ENCODE data around the gene OR9I1. TPM values are rescaled to one million over a fixed set of nuclear protein-coding genes. Genes with fewer than 3 reads are reported as not detected.

OR9I1 gene
- total RNA-seq, 1 experiment from 2014 or later, result not detected

GRCh38 chr11:58097437-58097836, 27.9 kb downstream of the OR9I1 start (continued):
- TF ChIP-seq TEAD1 (CRISPR knock-in tag; IDR thresholded peaks at IDR 0.05), result no peak

DNA sequence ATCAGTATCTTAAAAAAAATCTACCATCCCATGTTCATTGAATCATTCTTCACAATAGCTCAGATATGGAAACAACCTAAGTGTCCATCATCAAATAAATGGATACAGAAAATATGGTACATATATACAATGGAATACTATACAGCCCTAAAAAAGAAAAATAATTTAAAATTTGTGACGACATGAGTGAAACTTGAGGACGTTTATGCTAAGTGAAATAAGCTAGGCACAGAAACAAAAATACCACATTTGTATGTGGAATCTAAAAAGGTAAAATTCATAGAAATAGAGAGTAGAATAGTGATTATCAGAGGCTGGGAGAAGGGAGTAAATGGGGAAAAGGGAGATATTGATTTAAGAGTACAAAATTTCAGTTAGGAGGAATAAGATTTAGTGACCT, 38.8 kb downstream of the OR9I1 start:
- TF ChIP-seq SOX15 (CRISPR knock-in tag; IDR thresholded peaks at IDR 0.05) (no peak), NFYB (CRISPR knock-in tag; conservative IDR thresholded peaks at IDR 0.05; ENCODE audit: low read depth) (no peak), CREB1 (CRISPR knock-in tag; IDR thresholded peaks at IDR 0.05) (no peak), CDX4 (CRISPR knock-in tag; IDR thresholded peaks at IDR 0.05; ENCODE audit: borderline replicate concordance) (no peak), ZNF425 (CRISPR knock-in tag; conservative IDR thresholded peaks at IDR 0.05) (no peak), SP1 (CRISPR knock-in tag; conservative IDR thresholded peaks at IDR 0.05) (no peak), CBFB (CRISPR knock-in tag; IDR thresholded peaks at IDR 0.05; ENCODE audit: low read depth) (no peak), NR3C1 (CRISPR knock-in tag; conservative IDR thresholded peaks at IDR 0.05; ENCODE audit: low read depth) (no peak), FOXK1 (CRISPR knock-in tag; IDR thresholded peaks at IDR 0.05) (no peak), MLX (CRISPR knock-in tag; IDR thresholded peaks at IDR 0.05) (no peak), JUN (CRISPR knock-in tag; IDR thresholded peaks at IDR 0.05) (no peak), GABPB1 (CRISPR knock-in tag; IDR thresholded peaks at IDR 0.05) (no peak), HMGA2 (CRISPR knock-in tag; IDR thresholded peaks at IDR 0.05) (no peak), JAZF1 (CRISPR knock-in tag; IDR thresholded peaks at IDR 0.05) (no peak)
- TF ChIP-seq, protein P1, sequence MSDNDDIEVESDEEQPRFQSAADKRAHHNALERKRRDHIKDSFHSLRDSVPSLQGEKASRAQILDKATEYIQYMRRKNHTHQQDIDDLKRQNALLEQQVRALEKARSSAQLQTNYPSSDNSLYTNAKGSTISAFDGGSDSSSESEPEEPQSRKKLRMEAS (CRISPR knock-in tag; IDR thresholded peaks at IDR 0.05), result no peak
- TF ChIP-seq, protein P2, sequence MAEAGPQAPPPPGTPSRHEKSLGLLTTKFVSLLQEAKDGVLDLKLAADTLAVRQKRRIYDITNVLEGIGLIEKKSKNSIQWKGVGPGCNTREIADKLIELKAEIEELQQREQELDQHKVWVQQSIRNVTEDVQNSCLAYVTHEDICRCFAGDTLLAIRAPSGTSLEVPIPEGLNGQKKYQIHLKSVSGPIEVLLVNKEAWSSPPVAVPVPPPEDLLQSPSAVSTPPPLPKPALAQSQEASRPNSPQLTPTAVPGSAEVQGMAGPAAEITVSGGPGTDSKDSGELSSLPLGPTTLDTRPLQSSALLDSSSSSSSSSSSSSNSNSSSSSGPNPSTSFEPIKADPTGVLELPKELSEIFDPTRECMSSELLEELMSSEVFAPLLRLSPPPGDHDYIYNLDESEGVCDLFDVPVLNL (CRISPR knock-in tag; IDR thresholded peaks at IDR 0.05; ENCODE audit: borderline replicate concordance, low read depth), result no peak
- TF ChIP-seq, protein P3, sequence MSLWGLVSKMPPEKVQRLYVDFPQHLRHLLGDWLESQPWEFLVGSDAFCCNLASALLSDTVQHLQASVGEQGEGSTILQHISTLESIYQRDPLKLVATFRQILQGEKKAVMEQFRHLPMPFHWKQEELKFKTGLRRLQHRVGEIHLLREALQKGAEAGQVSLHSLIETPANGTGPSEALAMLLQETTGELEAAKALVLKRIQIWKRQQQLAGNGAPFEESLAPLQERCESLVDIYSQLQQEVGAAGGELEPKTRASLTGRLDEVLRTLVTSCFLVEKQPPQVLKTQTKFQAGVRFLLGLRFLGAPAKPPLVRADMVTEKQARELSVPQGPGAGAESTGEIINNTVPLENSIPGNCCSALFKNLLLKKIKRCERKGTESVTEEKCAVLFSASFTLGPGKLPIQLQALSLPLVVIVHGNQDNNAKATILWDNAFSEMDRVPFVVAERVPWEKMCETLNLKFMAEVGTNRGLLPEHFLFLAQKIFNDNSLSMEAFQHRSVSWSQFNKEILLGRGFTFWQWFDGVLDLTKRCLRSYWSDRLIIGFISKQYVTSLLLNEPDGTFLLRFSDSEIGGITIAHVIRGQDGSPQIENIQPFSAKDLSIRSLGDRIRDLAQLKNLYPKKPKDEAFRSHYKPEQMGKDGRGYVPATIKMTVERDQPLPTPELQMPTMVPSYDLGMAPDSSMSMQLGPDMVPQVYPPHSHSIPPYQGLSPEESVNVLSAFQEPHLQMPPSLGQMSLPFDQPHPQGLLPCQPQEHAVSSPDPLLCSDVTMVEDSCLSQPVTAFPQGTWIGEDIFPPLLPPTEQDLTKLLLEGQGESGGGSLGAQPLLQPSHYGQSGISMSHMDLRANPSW (CRISPR knock-in tag; conservative IDR thresholded peaks at IDR 0.05; ENCODE audit: low read depth), result no peak
- TF ChIP-seq, protein P4, sequence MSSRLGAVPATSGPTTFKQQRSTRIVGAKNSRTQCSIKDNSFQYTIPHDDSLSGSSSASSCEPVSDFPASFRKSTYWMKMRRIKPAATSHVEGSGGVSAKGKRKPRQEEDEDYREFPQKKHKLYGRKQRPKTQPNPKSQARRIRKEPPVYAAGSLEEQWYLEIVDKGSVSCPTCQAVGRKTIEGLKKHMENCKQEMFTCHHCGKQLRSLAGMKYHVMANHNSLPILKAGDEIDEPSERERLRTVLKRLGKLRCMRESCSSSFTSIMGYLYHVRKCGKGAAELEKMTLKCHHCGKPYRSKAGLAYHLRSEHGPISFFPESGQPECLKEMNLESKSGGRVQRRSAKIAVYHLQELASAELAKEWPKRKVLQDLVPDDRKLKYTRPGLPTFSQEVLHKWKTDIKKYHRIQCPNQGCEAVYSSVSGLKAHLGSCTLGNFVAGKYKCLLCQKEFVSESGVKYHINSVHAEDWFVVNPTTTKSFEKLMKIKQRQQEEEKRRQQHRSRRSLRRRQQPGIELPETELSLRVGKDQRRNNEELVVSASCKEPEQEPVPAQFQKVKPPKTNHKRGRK (CRISPR knock-in tag; IDR thresholded peaks at IDR 0.05; ENCODE audit: borderline replicate concordance), result no peak
- TF ChIP-seq, protein P5, sequence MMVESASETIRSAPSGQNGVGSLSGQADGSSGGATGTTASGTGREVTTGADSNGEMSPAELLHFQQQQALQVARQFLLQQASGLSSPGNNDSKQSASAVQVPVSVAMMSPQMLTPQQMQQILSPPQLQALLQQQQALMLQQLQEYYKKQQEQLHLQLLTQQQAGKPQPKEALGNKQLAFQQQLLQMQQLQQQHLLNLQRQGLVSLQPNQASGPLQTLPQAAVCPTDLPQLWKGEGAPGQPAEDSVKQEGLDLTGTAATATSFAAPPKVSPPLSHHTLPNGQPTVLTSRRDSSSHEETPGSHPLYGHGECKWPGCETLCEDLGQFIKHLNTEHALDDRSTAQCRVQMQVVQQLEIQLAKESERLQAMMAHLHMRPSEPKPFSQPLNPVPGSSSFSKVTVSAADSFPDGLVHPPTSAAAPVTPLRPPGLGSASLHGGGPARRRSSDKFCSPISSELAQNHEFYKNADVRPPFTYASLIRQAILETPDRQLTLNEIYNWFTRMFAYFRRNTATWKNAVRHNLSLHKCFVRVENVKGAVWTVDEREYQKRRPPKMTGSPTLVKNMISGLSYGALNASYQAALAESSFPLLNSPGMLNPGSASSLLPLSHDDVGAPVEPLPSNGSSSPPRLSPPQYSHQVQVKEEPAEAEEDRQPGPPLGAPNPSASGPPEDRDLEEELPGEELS (CRISPR knock-in tag; IDR thresholded peaks at IDR 0.05), result no peak
- TF ChIP-seq, protein P6, sequence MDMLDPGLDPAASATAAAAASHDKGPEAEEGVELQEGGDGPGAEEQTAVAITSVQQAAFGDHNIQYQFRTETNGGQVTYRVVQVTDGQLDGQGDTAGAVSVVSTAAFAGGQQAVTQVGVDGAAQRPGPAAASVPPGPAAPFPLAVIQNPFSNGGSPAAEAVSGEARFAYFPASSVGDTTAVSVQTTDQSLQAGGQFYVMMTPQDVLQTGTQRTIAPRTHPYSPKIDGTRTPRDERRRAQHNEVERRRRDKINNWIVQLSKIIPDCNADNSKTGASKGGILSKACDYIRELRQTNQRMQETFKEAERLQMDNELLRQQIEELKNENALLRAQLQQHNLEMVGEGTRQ (CRISPR knock-in tag; IDR thresholded peaks at IDR 0.05), result no peak
- no peak for ATAC-seq
- CTCF ChIA-PET, result no interaction called here

More for the DNA sequence above, 38.8 kb downstream of the OR9I1 start:
- H3K9me3 Mint-ChIP-seq, result peaks cover 19% of the 10 kb centered on the region
- H3K4me3 Mint-ChIP-seq, result no peak overlapping the region
- H3K4me1 Mint-ChIP-seq, result no peaks in the 10 kb centered on the region
- POLR2A ChIA-PET, result no interaction called here
- no peak overlapping the region for H3K27ac Mint-ChIP-seq
- H3K36me3 Mint-ChIP-seq, result no peaks in the 10 kb centered on the region
- DNase-seq (ENCODE audit: low spot score), result no peak
- H3K27me3 Mint-ChIP-seq (ENCODE audit: low read depth), result no peaks in the 10 kb centered on the region

Measured in WTC11 (cell line).